ENCODE measurements around the gene CORO2B.

The CORO2B gene

GRCh38 chr15:68574046-68574445, 4.7 kb upstream of the CORO2B start:
- DNase-seq (ENCODE audit: low read depth in 2 of 2) = no peak

GRCh38 chr15:68574629-68575028, 4.2 kb upstream of the CORO2B start:
- no peak for DNase-seq (ENCODE audit: low read depth in 2 of 2)

- DNase-seq (ENCODE audit: low read depth in 2 of 2) = no peak
Measured at GRCh38 chr15:68576235-68576892, 2.4 kb upstream of the CORO2B start.

- no peak for DNase-seq (ENCODE audit: low read depth in 2 of 2)
Measured at GRCh38 chr15:68578175-68578979, 416 bp upstream of the CORO2B start.

GRCh38 chr15:68580026-68580882, 1.5 kb downstream of the CORO2B start:
- DNase-seq (ENCODE audit: low read depth in 2 of 2) = no peak

GRCh38 chr15:68580883-68581155, 2.0 kb downstream of the CORO2B start:
- no peak for DNase-seq (ENCODE audit: low read depth in 2 of 2)

- DNase-seq (ENCODE audit: low read depth in 2 of 2) = no peak
Measured at GRCh38 chr15:68581725-68582124, 2.9 kb downstream of the CORO2B start.

GRCh38 chr15:68582236-68582635, 3.4 kb downstream of the CORO2B start:
- DNase-seq (ENCODE audit: low read depth in 2 of 2) = no peak

GRCh38 chr15:68582864-68583263, 4.1 kb downstream of the CORO2B start:
- DNase-seq (ENCODE audit: low read depth in 2 of 2) = no peak

- no peak for DNase-seq (ENCODE audit: low read depth in 2 of 2)
Measured at GRCh38 chr15:68583321-68583720, 4.5 kb downstream of the CORO2B start.

- DNase-seq (ENCODE audit: low read depth in 2 of 2) = no peak
Measured at GRCh38 chr15:68583936-68584755, 5.4 kb downstream of the CORO2B start.

- no peak for DNase-seq (ENCODE audit: low read depth in 2 of 2)
Measured at GRCh38 chr15:68584756-68585573, 6.2 kb downstream of the CORO2B start.

GRCh38 chr15:68585574-68586273, 6.9 kb downstream of the CORO2B start:
- DNase-seq (ENCODE audit: low read depth in 2 of 2) = no peak

- no peak for DNase-seq (ENCODE audit: low read depth in 2 of 2)
Measured at GRCh38 chr15:68586274-68586961, 7.6 kb downstream of the CORO2B start.

GRCh38 chr15:68587769-68588385, 9.1 kb downstream of the CORO2B start:
- no peak for DNase-seq (ENCODE audit: low read depth in 2 of 2)

- no peak for DNase-seq (ENCODE audit: low read depth in 2 of 2)
Measured at GRCh38 chr15:68589053-68589452, 10.3 kb downstream of the CORO2B start.

- DNase-seq (ENCODE audit: low read depth in 2 of 2) = no peak
Measured at GRCh38 chr15:68589783-68590710, 11.3 kb downstream of the CORO2B start.

- DNase-seq (ENCODE audit: low read depth in 2 of 2) = no peak
Measured at GRCh38 chr15:68590721-68591389, 12.1 kb downstream of the CORO2B start.

Measured in activated CD4-positive, alpha-beta T cell treated with anti-CD3 and anti-CD28 coated beads for 24 hours (primary cell).